Measurements from ENCODE around the gene PPP1R16B. TPM values are rescaled to one million over a fixed set of nuclear protein-coding genes. Genes with fewer than 3 reads are reported as not detected.

Gene PPP1R16B
- total and polyA plus RNA-seq, 10 of the 15 experiments (the other 5 are each of a cell fraction or from before 2014, with no cell fraction given), result 13.4 to 90.2 (median 66.7) TPM

GRCh38 chr20:38811769-38812168 is 6.3 kb downstream of the PPP1R16B start:
- in situ Hi-C loops (cut with MboI) (no loop called here), intact Hi-C loops (cut with micrococcal nuclease; ENCODE audit: unreplicated experiment) (no loop called here)
- peaks cover 0 to 4% of the 10 kb centered on the region in 2 experiments for H3K36me3 ChIP-seq (ENCODE audit: control insufficient read depth in 2 of 2, insufficient read depth in 2 of 2, low read length in 1 of 2)
- peaks cover 96% of the 10 kb centered on the region for H3K79me2 ChIP-seq (ENCODE audit: control insufficient read depth, insufficient read depth, low read length)
- H4K20me1 ChIP-seq (ENCODE audit: control insufficient read depth, insufficient read depth), result peaks cover 3% of the 10 kb centered on the region; the same call in 1 of the 2 replicates
- H3K9me3 ChIP-seq (replicated peaks; ENCODE audit: control insufficient read depth, insufficient read depth, low read length), result no peaks in the 10 kb centered on the region
- POLR2A ChIA-PET, result interaction anchor here (0.5 to 1.4 kb wide), 8 partner anchors 8 to 149 kb away, joined by 3 to 8 read pairs (median 4); no protein-coding TSS in a partner anchor
- ATAC-seq (no peak), FAIRE-seq (no peak), DNase-seq (ENCODE audit: low read depth, low spot score) (no peak)
- H3K27me3 ChIP-seq (replicated peaks in 1 of 2; ENCODE audit: control insufficient read depth in 2 of 2, insufficient read depth in 2 of 2, low read length in 1 of 2), result no peaks in the 10 kb centered on the region
- H2AFZ ChIP-seq (ENCODE audit: control insufficient read depth, low read depth, low read length), result no peak overlapping the region
- RAD21 ChIA-PET (ENCODE audit: unreplicated experiment), result interaction anchor here (0.8 to 2.8 kb wide), 11 partner anchors 11 to 81 kb away, joined by 3 to 14 read pairs (median 5); no protein-coding TSS in a partner anchor
- peak overlapping the region; percentile 84 for H3K27ac ChIP-seq (ENCODE audit: control insufficient read depth, insufficient read depth)
- H3K9ac ChIP-seq (ENCODE audit: control insufficient read depth, insufficient read depth, low read length), result no peak overlapping the region
- H3K4me3 ChIP-seq, result peak overlapping the region; percentile 60; the same call in 1 of the 2 replicates
- CTCF ChIA-PET, result interaction anchor here (1.0 to 3.7 kb wide), 5 partner anchors 10 to 81 kb away, joined by 4 to 17 read pairs (median 5); no protein-coding TSS in a partner anchor
- H3K4me2 ChIP-seq (ENCODE audit: control insufficient read depth, insufficient read depth), result peak overlapping the region; percentile 87
- SMC1A ChIA-PET (ENCODE audit: uncharacterized antibody, unreplicated experiment), result interaction anchor here (1.0 to 11.1 kb wide), 8 partner anchors 15 to 81 kb away, joined by 3 to 187 read pairs (median 14); no protein-coding TSS in a partner anchor
- H3K4me1 ChIP-seq (ENCODE audit: control insufficient read depth, insufficient read depth, low read length), result peaks cover 59% of the 10 kb centered on the region
- 0 out of 2 replicates have a peak, but pooled peaks have one; percentile 12 for TF ChIP-seq POLR2A (IDR thresholded peaks at IDR 0.05; ENCODE audit: low read depth, low read length)
- no peak for TF ChIP-seq NR2C2 (IDR thresholded peaks at IDR 0.05; ENCODE audit: borderline replicate concordance, control insufficient read depth, insufficient read length, low read depth)
- WGBS (ENCODE audit: insufficient coverage, insufficient replicate concordance, low lambda C conversion rate, missing lambda C conversion rate), result 93% methylated on average over 4 of the region's 4 CpGs
- BruUV-seq (replicated peaks), result no TSS peak

GRCh38 chr20:38812182-38812581 is 6.7 kb downstream of the PPP1R16B start:
- SMC1A ChIA-PET (ENCODE audit: uncharacterized antibody, unreplicated experiment), result interaction anchor here (1.0 to 11.1 kb wide), 8 partner anchors 14 to 80 kb away, joined by 3 to 187 read pairs (median 14); no protein-coding TSS in a partner anchor
- no peaks in the 10 kb centered on the region for H3K27me3 ChIP-seq (replicated peaks in 1 of 2; ENCODE audit: control insufficient read depth in 2 of 2, insufficient read depth in 2 of 2, low read length in 1 of 2)
- H3K9me3 ChIP-seq (replicated peaks; ENCODE audit: control insufficient read depth, insufficient read depth, low read length), result no peaks in the 10 kb centered on the region
- TF ChIP-seq POLR2A (IDR thresholded peaks at IDR 0.05; ENCODE audit: low read depth, low read length), result 0 out of 2 replicates have a peak, but pooled peaks have one; percentile 2
- TF ChIP-seq ZNF592 (IDR thresholded peaks at IDR 0.05), result no peak
- no peak for TF ChIP-seq TCF3 (IDR thresholded peaks at IDR 0.05; ENCODE audit: borderline replicate concordance, insufficient read depth, low read depth, low read length)
- BruUV-seq (replicated peaks), result no TSS peak
- peaks cover 96% of the 10 kb centered on the region for H3K79me2 ChIP-seq (ENCODE audit: control insufficient read depth, insufficient read depth, low read length)
- peaks cover 2 to 4% of the 10 kb centered on the region in 2 experiments for H3K36me3 ChIP-seq (ENCODE audit: control insufficient read depth in 2 of 2, insufficient read depth in 2 of 2, low read length in 1 of 2)
- POLR2A ChIA-PET, result interaction anchor here (0.5 to 1.4 kb wide), 10 partner anchors 9 to 149 kb away, joined by 3 to 8 read pairs (median 4); no protein-coding TSS in a partner anchor
- no peak for FAIRE-seq
- ATAC-seq, result no peak
- in situ Hi-C loops (cut with MboI), result no loop called here
- H3K9ac ChIP-seq (ENCODE audit: control insufficient read depth, insufficient read depth, low read length), result no peak overlapping the region
- CTCF ChIA-PET, result interaction anchor here (1.0 to 3.7 kb wide), 5 partner anchors 10 to 80 kb away, joined by 4 to 17 read pairs (median 5); no protein-coding TSS in a partner anchor
- no peak overlapping the region for H2AFZ ChIP-seq (ENCODE audit: control insufficient read depth, low read depth, low read length)
- no peak for DNase-seq (ENCODE audit: low read depth, low spot score)
- peaks cover 61% of the 10 kb centered on the region for H3K4me1 ChIP-seq (ENCODE audit: control insufficient read depth, insufficient read depth, low read length)
- peak overlapping the region; percentile 87 for H3K4me2 ChIP-seq (ENCODE audit: control insufficient read depth, insufficient read depth)
- H3K27ac ChIP-seq (ENCODE audit: control insufficient read depth, insufficient read depth), result peak overlapping the region; percentile 84; the same call in 1 of the 2 replicates
- intact Hi-C loops (cut with micrococcal nuclease; ENCODE audit: unreplicated experiment), result no loop called here
- peaks cover 3% of the 10 kb centered on the region; the same call in 1 of the 2 replicates for H4K20me1 ChIP-seq (ENCODE audit: control insufficient read depth, insufficient read depth)
- WGBS (ENCODE audit: insufficient coverage, insufficient replicate concordance, low lambda C conversion rate, missing lambda C conversion rate), result 43% methylated on average over 5 of the region's 5 CpGs
- RAD21 ChIA-PET (ENCODE audit: unreplicated experiment), result interaction anchor here (0.8 to 2.8 kb wide), 11 partner anchors 10 to 81 kb away, joined by 3 to 14 read pairs (median 5); no protein-coding TSS in a partner anchor
- H3K4me3 ChIP-seq, result peak overlapping the region; percentile 60; the same call in 1 of the 2 replicates

All from GM12878 (cell line).